Mesothelial cell of epicardium (in vitro differentiated cells): ENCODE results near the gene TNFRSF14. TPM values are rescaled to one million over a fixed set of nuclear protein-coding genes. Genes with fewer than 3 reads are reported as not detected.

ENCODE experiments used
- DNase-seq, 2 experiments: peaks; one replicate each; pipeline ENCODE4 v3.0.0; 2021; ENCODE audit warnings: low spot score in 2 of 2; ENCODE audit not compliant: unreplicated experiment in 2 of 2
- H3K27ac Mint-ChIP-seq: 2 replicates; pipeline ENCODE4 v1.8.0; 2021; ENCODE audit warnings: mixed read lengths
- H3K27me3 Mint-ChIP-seq: 2 replicates; pipeline ENCODE4 v1.8.0; 2021; ENCODE audit warnings: low read depth, mixed read lengths
- H3K36me3 Mint-ChIP-seq: 2 replicates; pipeline ENCODE4 v1.8.0; 2021; ENCODE audit warnings: mixed read lengths
- H3K4me1 Mint-ChIP-seq: 2 replicates; pipeline ENCODE4 v1.8.0; 2021; ENCODE audit warnings: mixed read lengths
- H3K4me3 Mint-ChIP-seq: 2 replicates; pipeline ENCODE4 v1.8.0; 2021; ENCODE audit warnings: mild to moderate bottlenecking, moderate library complexity, mixed read lengths
- H3K9me3 Mint-ChIP-seq: 2 replicates; pipeline ENCODE4 v1.8.0; 2021; ENCODE audit warnings: mixed read lengths
- total RNA-seq: library from RNA; stranded (reverse); gene quantifications from 3 replicates; pipeline ENCODE4 v1.2.1, GENCODE V29; 2021
- TF ChIP-seq, protein P1 (sequence below): fragments of 200-600 bp; sonication (generic); IDR thresholded peaks from one replicate; pipeline ENCODE4 v1.5.0; 2021; ENCODE audit warnings: antibody characterized with exemption; ENCODE audit not compliant: unreplicated experiment

Gene TNFRSF14
- total RNA-seq, 1 donor from 2014 or later = 1.1 TPM

GRCh38 chr1:2601721-2602303, 45.6 kb downstream of the TNFRSF14 start:
- peaks cover 8% of the 10 kb centered on the region for H3K9me3 Mint-ChIP-seq
- H3K36me3 Mint-ChIP-seq = no peaks in the 10 kb centered on the region
- no peak overlapping the region for H3K27ac Mint-ChIP-seq
- H3K4me3 Mint-ChIP-seq = no peak overlapping the region
- H3K27me3 Mint-ChIP-seq = peaks cover 36% of the 10 kb centered on the region
- DNase-seq = no peak
- no peaks in the 10 kb centered on the region for H3K4me1 Mint-ChIP-seq
- TF ChIP-seq, protein P1, sequence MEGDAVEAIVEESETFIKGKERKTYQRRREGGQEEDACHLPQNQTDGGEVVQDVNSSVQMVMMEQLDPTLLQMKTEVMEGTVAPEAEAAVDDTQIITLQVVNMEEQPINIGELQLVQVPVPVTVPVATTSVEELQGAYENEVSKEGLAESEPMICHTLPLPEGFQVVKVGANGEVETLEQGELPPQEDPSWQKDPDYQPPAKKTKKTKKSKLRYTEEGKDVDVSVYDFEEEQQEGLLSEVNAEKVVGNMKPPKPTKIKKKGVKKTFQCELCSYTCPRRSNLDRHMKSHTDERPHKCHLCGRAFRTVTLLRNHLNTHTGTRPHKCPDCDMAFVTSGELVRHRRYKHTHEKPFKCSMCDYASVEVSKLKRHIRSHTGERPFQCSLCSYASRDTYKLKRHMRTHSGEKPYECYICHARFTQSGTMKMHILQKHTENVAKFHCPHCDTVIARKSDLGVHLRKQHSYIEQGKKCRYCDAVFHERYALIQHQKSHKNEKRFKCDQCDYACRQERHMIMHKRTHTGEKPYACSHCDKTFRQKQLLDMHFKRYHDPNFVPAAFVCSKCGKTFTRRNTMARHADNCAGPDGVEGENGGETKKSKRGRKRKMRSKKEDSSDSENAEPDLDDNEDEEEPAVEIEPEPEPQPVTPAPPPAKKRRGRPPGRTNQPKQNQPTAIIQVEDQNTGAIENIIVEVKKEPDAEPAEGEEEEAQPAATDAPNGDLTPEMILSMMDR = no peak

DNA sequence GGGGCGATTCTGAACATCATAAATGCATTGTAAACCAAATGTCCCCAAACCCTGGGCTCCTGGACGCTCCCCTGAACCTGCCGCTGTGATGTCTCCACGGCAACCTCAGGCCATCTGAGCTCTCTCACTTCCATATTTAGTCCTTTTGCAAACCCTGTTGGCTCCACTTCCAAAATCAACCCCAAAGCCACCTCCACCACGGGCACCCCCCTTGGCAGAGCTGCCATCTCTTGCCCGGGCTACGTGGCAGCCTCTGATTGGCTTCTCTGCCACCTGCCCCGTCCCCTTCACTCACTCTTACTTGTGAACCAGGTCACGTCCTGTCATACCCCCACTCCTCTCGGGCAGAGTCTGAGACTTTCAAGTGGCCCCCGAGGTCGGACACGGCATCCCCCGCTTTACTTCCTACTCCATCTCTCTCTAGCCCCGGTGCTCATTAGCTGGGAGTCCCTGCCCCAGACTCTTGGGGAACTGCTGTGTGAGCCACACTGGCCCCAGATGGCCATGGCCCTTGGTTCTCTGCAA, 46.2 kb downstream of the TNFRSF14 start:
- Mint-ChIP-seq H3K36me3 (no peaks in the 10 kb centered on the region), H3K9me3 (peaks cover 8% of the 10 kb centered on the region), H3K4me3 (no peak overlapping the region), H3K27me3 (peaks cover 34% of the 10 kb centered on the region), H3K27ac (no peak overlapping the region), H3K4me1 (no peaks in the 10 kb centered on the region)
- DNase-seq = no peak
- TF ChIP-seq, protein P1 = no peak

- no peak overlapping the region for H3K4me3 Mint-ChIP-seq
- peaks cover 30% of the 10 kb centered on the region for H3K27me3 Mint-ChIP-seq
- H3K9me3 Mint-ChIP-seq = peaks cover 8% of the 10 kb centered on the region
- no peak overlapping the region for H3K27ac Mint-ChIP-seq
- no peak for DNase-seq
- H3K36me3 Mint-ChIP-seq = no peaks in the 10 kb centered on the region
- H3K4me1 Mint-ChIP-seq = no peaks in the 10 kb centered on the region
- TF ChIP-seq, protein P1 = no peak
Measured at GRCh38 chr1:2602866-2603520, 46.8 kb downstream of the TNFRSF14 start.

- Mint-ChIP-seq H3K27me3 (peaks cover 26% of the 10 kb centered on the region), H3K9me3 (peaks cover 5% of the 10 kb centered on the region), H3K4me3 (no peak overlapping the region), H3K4me1 (no peaks in the 10 kb centered on the region), H3K27ac (no peak overlapping the region), H3K36me3 (no peaks in the 10 kb centered on the region)
- TF ChIP-seq, protein P1 = no peak
- DNase-seq = no peak
Measured at GRCh38 chr1:2603521-2604155, 47.5 kb downstream of the TNFRSF14 start.

- H3K9me3 Mint-ChIP-seq = no peaks in the 10 kb centered on the region
- TF ChIP-seq, protein P1 = no peak
- H3K36me3 Mint-ChIP-seq = no peaks in the 10 kb centered on the region
- H3K27ac Mint-ChIP-seq = no peak overlapping the region
- DNase-seq = no peak
- no peak overlapping the region for H3K4me3 Mint-ChIP-seq
- H3K4me1 Mint-ChIP-seq = no peaks in the 10 kb centered on the region
- H3K27me3 Mint-ChIP-seq = peaks cover 24% of the 10 kb centered on the region
Measured at GRCh38 chr1:2604156-2604843, 48.1 kb downstream of the TNFRSF14 start.
